ENCODE data around the gene SORCS3.

The SORCS3 gene

GRCh38 chr10:104642658-104643302 is 1.7 kb downstream of the SORCS3 start:
- H3K4me3 ChIP-seq, result no peak overlapping the region
- H3K27me3 ChIP-seq, result no peaks in the 10 kb centered on the region
- no peaks in the 10 kb centered on the region for H4K20me1 ChIP-seq
- peaks cover 43% of the 10 kb centered on the region for H3K9me3 ChIP-seq
- no peaks in the 10 kb centered on the region for H3K36me3 ChIP-seq
- no peak overlapping the region for H3K4me2 ChIP-seq
- no peaks in the 10 kb centered on the region for H3K4me1 ChIP-seq
- no peak for TF ChIP-seq Cebpa-rat (IDR thresholded peaks at IDR 0.05)
- H3K27ac ChIP-seq, result no peak overlapping the region
- no peak overlapping the region for H3K9ac ChIP-seq

DNA sequence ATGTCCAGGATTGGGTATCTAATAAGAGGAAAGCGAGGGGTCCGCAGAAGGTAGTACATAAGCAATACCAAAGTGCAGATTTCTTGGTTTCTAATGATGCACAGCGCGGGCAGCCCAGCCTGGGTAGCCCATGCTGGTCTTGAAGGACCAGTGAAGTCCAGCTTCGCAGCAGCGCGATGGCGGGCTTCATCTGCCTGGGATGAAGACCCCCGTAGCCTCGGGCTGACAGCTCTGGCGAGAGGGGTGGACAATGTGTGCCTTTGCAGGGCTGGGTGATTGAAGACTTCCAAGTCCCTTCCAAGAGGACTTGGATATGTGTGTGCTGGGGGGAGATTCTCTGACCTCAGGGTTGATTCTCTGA is 2.2 kb downstream of the SORCS3 start:
- H3K4me3 ChIP-seq, result no peak overlapping the region
- no peak overlapping the region for H3K4me2 ChIP-seq
- H3K9me3 ChIP-seq, result peaks cover 43% of the 10 kb centered on the region
- no peak for TF ChIP-seq Cebpa-rat (IDR thresholded peaks at IDR 0.05)
- no peak overlapping the region for H3K9ac ChIP-seq
- H3K36me3 ChIP-seq, result no peaks in the 10 kb centered on the region
- H4K20me1 ChIP-seq, result no peaks in the 10 kb centered on the region
- H3K4me1 ChIP-seq, result no peaks in the 10 kb centered on the region
- no peaks in the 10 kb centered on the region for H3K27me3 ChIP-seq
- no peak overlapping the region for H3K27ac ChIP-seq

DNA sequence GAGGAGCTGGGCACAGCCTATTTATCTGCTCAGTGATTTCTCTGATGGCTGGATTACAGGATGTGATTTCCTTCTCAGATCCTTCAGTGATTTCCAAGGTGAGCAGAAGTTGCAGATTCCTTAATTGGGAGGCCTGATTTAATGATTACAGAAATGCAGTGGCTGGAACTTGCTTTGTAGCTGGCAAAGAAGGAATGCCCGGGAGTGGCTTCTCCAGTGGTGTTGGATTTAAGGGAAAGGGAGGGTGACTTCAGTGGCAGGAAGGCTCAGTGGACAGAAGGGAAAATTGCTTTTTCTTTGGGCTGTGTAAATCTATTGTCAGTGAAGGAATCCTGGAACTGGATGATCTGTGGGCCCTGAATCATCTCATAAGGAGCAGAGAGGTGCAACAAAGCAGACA is 5.1 kb downstream of the SORCS3 start:
- Histone ChIP-seq H4K20me1 (no peaks in the 10 kb centered on the region), H3K4me3 (no peak overlapping the region), H3K4me1 (no peaks in the 10 kb centered on the region), H3K27me3 (no peaks in the 10 kb centered on the region), H3K36me3 (no peaks in the 10 kb centered on the region), H3K4me2 (no peak overlapping the region), H3K27ac (no peak overlapping the region), H3K9ac (no peak overlapping the region), H3K9me3 (peaks cover 16% of the 10 kb centered on the region)
- no peak for TF ChIP-seq Cebpa-rat (IDR thresholded peaks at IDR 0.05)

- no peak for TF ChIP-seq Cebpa-rat (IDR thresholded peaks at IDR 0.05)
- Histone ChIP-seq H3K4me3 (no peak overlapping the region), H4K20me1 (no peaks in the 10 kb centered on the region), H3K4me1 (no peaks in the 10 kb centered on the region), H3K36me3 (no peaks in the 10 kb centered on the region), H3K4me2 (no peak overlapping the region), H3K27ac (no peak overlapping the region), H3K27me3 (no peaks in the 10 kb centered on the region), H3K9ac (no peak overlapping the region), H3K9me3 (no peaks in the 10 kb centered on the region)
These were observed 7.3 kb downstream of the SORCS3 start for GRCh38 chr10:104648421-104648820.

DNA sequence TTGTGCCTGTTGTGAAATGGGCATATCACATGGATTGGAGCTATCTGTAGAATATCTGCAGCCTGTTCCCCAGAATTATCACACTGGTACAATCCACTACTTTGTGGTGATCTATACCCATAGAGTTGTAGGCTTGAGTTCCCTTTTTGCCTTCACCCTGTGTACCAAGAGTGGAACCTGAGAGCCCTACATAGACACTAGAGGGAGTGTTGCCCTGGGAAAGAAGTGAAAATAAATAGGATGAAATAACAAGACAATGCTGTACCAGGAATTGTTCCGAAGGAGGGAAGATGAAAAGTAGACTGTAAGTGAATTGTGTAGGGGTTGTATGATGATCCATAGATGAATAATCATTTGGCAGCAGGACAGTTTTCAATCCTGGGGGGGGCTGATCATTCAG is 9.0 kb downstream of the SORCS3 start:
- no peaks in the 10 kb centered on the region for H3K9me3 ChIP-seq
- TF ChIP-seq Cebpa-rat (IDR thresholded peaks at IDR 0.05), result no peak
- no peaks in the 10 kb centered on the region for H4K20me1 ChIP-seq
- no peak overlapping the region for H3K27ac ChIP-seq
- H3K4me3 ChIP-seq, result no peak overlapping the region
- H3K27me3 ChIP-seq, result no peaks in the 10 kb centered on the region
- no peak overlapping the region for H3K9ac ChIP-seq
- H3K4me1 ChIP-seq, result no peaks in the 10 kb centered on the region
- H3K36me3 ChIP-seq, result no peaks in the 10 kb centered on the region
- H3K4me2 ChIP-seq, result no peak overlapping the region

GRCh38 chr10:104650635-104651331 is 9.7 kb downstream of the SORCS3 start:
- no peaks in the 10 kb centered on the region for H3K36me3 ChIP-seq
- no peak overlapping the region for H3K9ac ChIP-seq
- H4K20me1 ChIP-seq, result no peaks in the 10 kb centered on the region
- H3K9me3 ChIP-seq, result no peaks in the 10 kb centered on the region
- H3K4me2 ChIP-seq, result no peak overlapping the region
- no peak for TF ChIP-seq Cebpa-rat (IDR thresholded peaks at IDR 0.05)
- no peaks in the 10 kb centered on the region for H3K27me3 ChIP-seq
- no peaks in the 10 kb centered on the region for H3K4me1 ChIP-seq
- no peak overlapping the region for H3K27ac ChIP-seq
- H3K4me3 ChIP-seq, result no peak overlapping the region

GRCh38 chr10:104657036-104657435 is 15.9 kb downstream of the SORCS3 start:
- Histone ChIP-seq H3K27me3 (no peaks in the 10 kb centered on the region), H3K9ac (no peak overlapping the region), H3K4me2 (no peak overlapping the region), H3K27ac (no peak overlapping the region), H3K9me3 (no peaks in the 10 kb centered on the region), H4K20me1 (no peaks in the 10 kb centered on the region), H3K4me3 (no peak overlapping the region), H3K4me1 (no peaks in the 10 kb centered on the region), H3K36me3 (no peaks in the 10 kb centered on the region)
- TF ChIP-seq Cebpa-rat (IDR thresholded peaks at IDR 0.05), result no peak

DNA sequence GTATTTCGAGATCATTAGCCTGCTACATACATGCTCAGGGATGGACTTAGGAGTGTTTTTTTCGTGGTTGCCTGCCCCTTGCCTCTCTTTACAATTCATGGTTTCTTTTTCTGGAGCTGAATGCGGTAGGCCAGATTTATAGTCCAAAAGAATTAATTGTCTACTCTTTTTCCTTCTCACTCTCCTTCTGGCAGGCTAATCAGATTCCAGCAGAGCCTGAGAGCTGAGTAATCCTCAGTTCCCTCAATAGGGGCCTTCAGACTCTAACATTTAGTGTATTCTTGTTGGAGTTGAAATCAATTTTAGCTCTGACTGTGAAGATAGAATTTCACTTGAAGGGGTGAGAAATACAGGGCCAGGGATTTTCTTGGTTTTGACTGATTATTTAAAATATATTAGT is 16.4 kb downstream of the SORCS3 start:
- Histone ChIP-seq H3K9me3 (no peaks in the 10 kb centered on the region), H3K27ac (no peak overlapping the region), H3K4me2 (no peak overlapping the region), H3K4me3 (no peak overlapping the region), H4K20me1 (no peaks in the 10 kb centered on the region), H3K9ac (no peak overlapping the region), H3K36me3 (no peaks in the 10 kb centered on the region), H3K27me3 (no peaks in the 10 kb centered on the region), H3K4me1 (no peaks in the 10 kb centered on the region)
- TF ChIP-seq Cebpa-rat (IDR thresholded peaks at IDR 0.05), result no peak

- Histone ChIP-seq H3K36me3 (no peaks in the 10 kb centered on the region), H3K4me2 (no peak overlapping the region), H3K4me3 (no peak overlapping the region), H3K27ac (no peak overlapping the region), H3K9me3 (no peaks in the 10 kb centered on the region), H4K20me1 (no peaks in the 10 kb centered on the region), H3K27me3 (no peaks in the 10 kb centered on the region), H3K9ac (no peak overlapping the region), H3K4me1 (no peaks in the 10 kb centered on the region)
- no peak for TF ChIP-seq Cebpa-rat (IDR thresholded peaks at IDR 0.05)
These were observed 17.0 kb downstream of the SORCS3 start for GRCh38 chr10:104658067-104658466.

- H3K36me3 ChIP-seq, result no peaks in the 10 kb centered on the region
- no peak overlapping the region for H3K4me3 ChIP-seq
- TF ChIP-seq Cebpa-rat (IDR thresholded peaks at IDR 0.05), result no peak
- H3K9ac ChIP-seq, result no peak overlapping the region
- no peaks in the 10 kb centered on the region for H3K27me3 ChIP-seq
- no peaks in the 10 kb centered on the region for H4K20me1 ChIP-seq
- no peaks in the 10 kb centered on the region for H3K9me3 ChIP-seq
- no peak overlapping the region for H3K27ac ChIP-seq
- H3K4me2 ChIP-seq, result no peak overlapping the region
- no peaks in the 10 kb centered on the region for H3K4me1 ChIP-seq
These were observed 18.7 kb downstream of the SORCS3 start for GRCh38 chr10:104659809-104660208.
